Measurements from ENCODE around the gene DGKI. TPM values are rescaled to one million over a fixed set of nuclear protein-coding genes. Genes with fewer than 3 reads are reported as not detected.

Gene DGKI
- total RNA-seq, 1 experiment from 2014 or later, result 0.55 TPM

GRCh38 chr7:137755427-137755826 lies 91.3 kb downstream of the DGKI start:
- no peak overlapping the region for H3K4me2 ChIP-seq (ENCODE audit: insufficient read depth, insufficient read length, low read length)
- no peak overlapping the region for H2BK20ac ChIP-seq (ENCODE audit: low read depth, low read length, poor library complexity, severe bottlenecking)
- H4K91ac ChIP-seq (ENCODE audit: insufficient read length, low read depth, low read length), result no peak overlapping the region
- H3K4me3 Mint-ChIP-seq, result no peak overlapping the region
- no peak overlapping the region for H3K27ac ChIP-seq (ENCODE audit: insufficient read length, low read depth, low read length)
- H3K14ac ChIP-seq (ENCODE audit: insufficient read depth, low read length), result no peak overlapping the region
- no peaks in the 10 kb centered on the region for H3K27me3 ChIP-seq (ENCODE audit: insufficient read depth, low read length)
- H3K79me2 ChIP-seq (ENCODE audit: insufficient read depth, low read length), result no peaks in the 10 kb centered on the region
- no peak overlapping the region for H2AK5ac ChIP-seq (ENCODE audit: insufficient read length, low read length)
- peak overlapping the region in 1 of 3 experiments; percentile 56; a peak in 1 of 7 replicates for H3K27ac Mint-ChIP-seq
- peaks cover under 1% of the 10 kb centered on the region; the same call in 1 of the 2 replicates for H3K4me1 ChIP-seq (ENCODE audit: insufficient read depth, low read length)
- H3T11ph ChIP-seq (ENCODE audit: low read length), result no peak overlapping the region
- no peak overlapping the region for H2BK120ac ChIP-seq (ENCODE audit: low read depth, low read length, poor library complexity, severe bottlenecking)
- H3K18ac ChIP-seq (ENCODE audit: insufficient read length, low read depth, low read length), result no peak overlapping the region
- H3K4ac ChIP-seq (ENCODE audit: low read depth, low read length), result no peak overlapping the region
- H3K56ac ChIP-seq (ENCODE audit: insufficient read length, low read depth, low read length), result no peak overlapping the region
- H4K5ac ChIP-seq (ENCODE audit: insufficient read length, low read depth, low read length), result no peak overlapping the region
- H3K23me2 ChIP-seq (ENCODE audit: insufficient read length, low read depth, low read length, poor library complexity, severe bottlenecking), result no peaks in the 10 kb centered on the region
- no peak overlapping the region for H2AFZ ChIP-seq (ENCODE audit: low read length)
- no peak overlapping the region for H2BK5ac ChIP-seq (ENCODE audit: insufficient read length, low read length)
- H3K36me3 Mint-ChIP-seq (ENCODE audit: insufficient read depth in 1 of 3, low read depth in 3 of 3), result peaks cover 0 to 3% (median 0%) of the 10 kb centered on the region in 3 experiments; a peak in 3 of 7 replicates
- WGBS (ENCODE audit: extremely low coverage, insufficient read length, low lambda C conversion rate), result no CpG with 5 or more reads among the region's 4 CpGs
- H3K9ac ChIP-seq (ENCODE audit: extremely low read depth, insufficient read length, low read length), result no peak overlapping the region
- no peak for TF ChIP-seq CTCF (conservative IDR thresholded peaks at IDR 0.05)
- no peaks in the 10 kb centered on the region for H3K9me3 ChIP-seq (ENCODE audit: control insufficient read depth, low read depth, low read length)
- no peak overlapping the region for H2BK15ac ChIP-seq (ENCODE audit: low read depth, low read length)
- H3K4me1 Mint-ChIP-seq, result peaks cover 44 to 62% of the 10 kb centered on the region in 2 experiments
- H3K23ac ChIP-seq (ENCODE audit: insufficient read length, low read depth, low read length), result no peak overlapping the region
- H3K27me3 Mint-ChIP-seq (ENCODE audit: low read depth), result no peaks in the 10 kb centered on the region; the same call in 1 of the 2 replicates
- H3K79me1 ChIP-seq (ENCODE audit: insufficient read depth, low read depth, low read length, poor library complexity, severe bottlenecking), result no peaks in the 10 kb centered on the region
- H4K8ac ChIP-seq (replicated peaks; ENCODE audit: insufficient read length, low read depth, low read length), result no peak overlapping the region
- H3K9me3 Mint-ChIP-seq, result no peaks in the 10 kb centered on the region
- no peak for DNase-seq
- no peaks in the 10 kb centered on the region for H4K20me1 ChIP-seq (ENCODE audit: control insufficient read depth, insufficient read depth, insufficient read length)
- no peak overlapping the region for H2BK12ac ChIP-seq (ENCODE audit: insufficient read length, low read depth, low read length)
